ENCODE results near the gene STEAP3. TPM values are rescaled to one million over a fixed set of nuclear protein-coding genes. Genes with fewer than 3 reads are reported as not detected.
A peak's percentile ranks its signal among the peaks of the same experiment; 100 is the strongest.

Gene STEAP3
- total RNA-seq, 1 donor from 2014 or later, result under 0.01 TPM

DNA sequence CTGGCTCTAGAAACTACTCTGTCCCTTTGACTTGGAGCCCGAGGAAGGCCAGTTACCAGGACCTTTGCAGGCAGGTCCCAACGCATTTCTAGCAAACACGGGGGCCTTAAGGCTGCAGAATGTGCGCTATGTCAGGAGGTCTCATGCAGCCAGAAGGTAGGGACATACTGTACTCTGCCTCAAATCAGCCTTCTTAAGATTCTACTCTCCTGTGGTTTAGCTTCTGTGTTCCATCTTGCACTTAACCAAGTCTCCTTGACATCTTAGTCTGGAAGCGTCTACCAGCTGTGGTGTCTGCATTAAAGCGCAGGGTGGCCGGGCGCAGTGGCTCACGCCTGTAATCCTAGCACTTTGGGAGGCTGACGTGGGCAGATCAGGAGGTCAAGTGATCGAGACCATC lies 65.5 kb downstream of the STEAP3 start:
- DNase-seq (ENCODE audit: low spot score in 2 of 2), result no peak

DNA sequence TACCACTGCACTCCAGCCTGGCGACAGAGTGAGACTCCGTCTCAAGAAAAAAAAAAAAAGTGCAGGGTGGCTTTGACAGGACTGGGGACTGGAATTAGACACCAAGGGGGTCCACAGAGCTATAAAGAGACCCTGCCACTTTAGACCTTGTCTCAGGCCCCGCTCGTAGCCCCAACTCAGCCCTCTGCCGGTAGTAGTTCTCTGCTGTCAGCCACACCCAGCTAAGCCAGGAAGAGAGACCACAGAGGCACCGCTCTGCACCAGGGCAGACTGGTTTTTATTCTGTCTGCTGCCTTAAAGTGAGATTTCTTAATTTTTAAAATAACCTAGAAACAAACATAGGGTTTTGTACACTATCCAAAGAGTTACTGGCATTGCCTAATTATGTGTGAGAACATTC lies 66.0 kb downstream of the STEAP3 start:
- FAIRE-seq (no peak), DNase-seq (ENCODE audit: low spot score in 2 of 2) (no peak)

More for the DNA sequence above, 65.5 kb downstream of the STEAP3 start:
- no peak for FAIRE-seq

DNA sequence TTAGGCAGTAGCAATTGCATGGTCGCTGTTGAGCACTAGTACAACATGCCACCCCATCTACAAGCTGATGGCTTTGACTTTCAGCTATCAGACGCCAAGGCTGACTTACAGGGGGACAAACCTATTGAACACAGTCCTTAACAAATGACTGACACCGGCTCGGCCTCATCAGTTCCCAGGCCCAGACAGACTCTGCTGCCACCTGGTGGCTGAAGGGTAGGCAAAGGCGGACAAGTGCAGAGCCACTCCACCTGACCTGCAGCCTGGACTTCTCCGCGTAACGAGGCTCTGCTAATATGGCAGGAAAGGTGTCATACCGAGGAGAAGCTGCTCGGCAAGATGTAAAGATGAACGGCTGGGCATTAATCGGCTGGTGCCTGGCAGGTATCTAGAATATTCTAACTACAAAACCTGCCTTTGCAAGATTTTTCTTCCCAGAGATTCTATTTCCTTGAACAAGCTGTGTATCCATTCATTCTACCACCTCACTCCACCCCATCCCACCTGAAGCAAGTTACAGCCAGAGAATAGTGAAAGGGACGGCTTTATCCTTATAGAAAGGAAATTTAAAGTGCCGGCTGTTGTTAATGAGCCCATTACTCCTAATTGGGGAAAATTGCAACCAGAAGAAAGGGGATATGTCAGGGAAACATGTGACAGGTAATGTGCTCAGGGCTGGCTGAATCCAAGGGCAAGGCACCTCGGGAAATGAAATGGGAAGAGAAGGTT lies 67.4 kb downstream of the STEAP3 start:
- FAIRE-seq (no peak), DNase-seq (ENCODE audit: low spot score in 2 of 2) (peak; percentile 35 to 72)

DNA sequence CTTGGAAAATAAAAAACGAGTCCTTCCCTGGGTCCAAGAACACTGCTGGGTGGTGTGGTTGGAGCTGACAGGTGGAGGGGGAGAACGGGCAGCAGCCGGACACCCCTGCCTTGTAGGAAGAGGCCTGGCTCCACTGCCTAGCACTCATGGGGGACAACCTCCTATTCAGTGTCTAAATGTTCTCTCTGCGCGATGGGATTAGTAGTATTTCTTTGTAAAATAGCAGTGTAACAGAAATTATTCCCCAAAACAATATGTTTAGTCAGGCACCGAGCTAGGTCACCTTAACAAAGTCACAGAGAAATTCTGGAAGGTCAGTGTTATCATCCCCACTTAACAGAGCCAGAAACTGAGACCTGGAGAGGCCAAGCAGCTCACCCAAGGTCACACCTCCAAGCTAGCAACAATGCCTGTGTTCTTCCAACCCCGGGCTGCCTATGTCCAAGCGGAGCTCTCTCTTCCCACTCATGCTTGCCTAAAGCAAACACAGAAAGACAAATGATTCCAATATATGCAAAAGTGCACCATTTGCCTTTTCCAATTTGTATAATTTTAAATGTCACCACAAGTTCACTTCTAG lies 68.0 kb downstream of the STEAP3 start:
- FAIRE-seq, result no peak
- DNase-seq (ENCODE audit: low spot score in 2 of 2), result no peak

DNA sequence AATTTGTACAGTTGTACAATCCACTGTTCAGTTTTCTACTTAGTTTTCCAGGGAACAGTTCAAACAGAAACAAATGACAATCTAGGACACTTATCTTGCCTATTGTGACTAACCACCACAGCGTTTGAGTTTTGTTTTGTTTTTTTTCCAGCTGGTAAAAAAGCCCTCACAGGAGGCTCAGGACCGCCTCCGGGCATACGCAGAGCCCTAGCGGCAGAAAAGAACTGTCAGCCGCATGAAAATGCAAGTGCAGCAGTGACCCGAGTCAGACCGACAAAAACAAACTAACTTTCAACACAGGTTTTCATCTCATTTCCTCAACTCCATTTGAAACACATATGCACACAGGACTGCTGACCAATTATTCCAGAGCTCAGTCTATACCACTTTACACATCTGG lies 68.6 kb downstream of the STEAP3 start:
- FAIRE-seq, result no peak
- no peak for DNase-seq (ENCODE audit: low spot score in 2 of 2)

DNA sequence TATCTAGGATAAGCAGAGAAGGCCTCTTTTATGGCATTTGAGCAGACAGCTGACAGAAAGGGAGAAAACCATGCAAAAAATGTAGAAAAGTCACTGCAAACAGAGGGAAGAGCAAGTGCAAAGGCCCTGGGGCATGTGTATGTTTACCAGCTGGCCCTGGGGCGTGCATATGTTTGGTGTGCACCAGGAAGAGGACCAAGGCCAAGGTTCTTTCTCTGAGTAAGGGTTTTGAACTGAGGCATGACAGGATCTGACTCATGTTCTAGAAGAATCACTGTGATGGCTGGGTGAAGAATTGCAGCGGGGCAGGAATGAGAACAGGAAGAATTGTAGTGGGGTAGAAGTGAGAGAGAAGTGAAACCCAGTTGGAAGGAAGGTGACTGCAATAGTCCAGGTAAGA lies 69.6 kb downstream of the STEAP3 start:
- no peak for DNase-seq (ENCODE audit: low spot score in 2 of 2)
- no peak for FAIRE-seq

DNA sequence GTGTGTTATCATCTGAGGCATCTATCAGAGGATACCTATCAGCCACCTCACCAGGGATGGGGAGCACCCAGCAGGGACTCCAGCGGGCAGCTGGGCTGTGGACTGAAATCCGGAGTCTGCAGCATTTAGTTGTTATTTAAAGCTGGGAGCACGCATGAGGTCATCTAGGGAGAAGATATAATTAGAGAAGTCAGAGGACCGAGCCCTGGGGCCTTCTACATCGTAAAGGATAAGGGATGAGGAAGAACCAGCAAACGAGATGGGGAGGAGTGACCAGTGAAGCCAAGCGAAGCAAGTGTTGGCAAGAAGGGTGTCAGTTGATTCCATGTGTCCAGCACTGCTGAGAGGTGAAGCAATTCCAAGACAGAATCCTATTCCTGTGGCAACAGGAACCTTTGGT lies 70.3 kb downstream of the STEAP3 start:
- DNase-seq (ENCODE audit: low spot score in 2 of 2) (no peak), FAIRE-seq (no peak)

DNA sequence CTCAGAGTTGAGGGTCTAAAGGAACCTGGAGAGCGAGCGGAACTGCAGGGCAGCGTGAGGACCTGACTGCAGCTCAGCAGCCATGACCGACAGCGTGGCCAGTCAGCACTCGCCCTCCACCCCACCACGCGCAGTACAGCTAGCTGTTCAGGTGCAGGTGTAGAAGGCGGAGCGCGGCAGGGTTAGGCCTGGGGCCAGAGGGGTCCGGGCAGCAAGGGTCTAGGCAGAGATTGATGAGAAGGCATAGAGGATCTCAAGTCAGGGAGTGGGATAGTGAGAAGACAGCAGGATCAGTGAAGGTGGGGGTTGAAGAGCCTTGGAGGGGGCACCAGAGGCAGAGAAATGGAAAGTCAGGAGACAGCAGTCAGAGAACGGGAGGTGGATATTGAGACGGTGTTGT lies 71.0 kb downstream of the STEAP3 start:
- no peak for FAIRE-seq
- no peak for DNase-seq (ENCODE audit: low spot score in 2 of 2)

DNA sequence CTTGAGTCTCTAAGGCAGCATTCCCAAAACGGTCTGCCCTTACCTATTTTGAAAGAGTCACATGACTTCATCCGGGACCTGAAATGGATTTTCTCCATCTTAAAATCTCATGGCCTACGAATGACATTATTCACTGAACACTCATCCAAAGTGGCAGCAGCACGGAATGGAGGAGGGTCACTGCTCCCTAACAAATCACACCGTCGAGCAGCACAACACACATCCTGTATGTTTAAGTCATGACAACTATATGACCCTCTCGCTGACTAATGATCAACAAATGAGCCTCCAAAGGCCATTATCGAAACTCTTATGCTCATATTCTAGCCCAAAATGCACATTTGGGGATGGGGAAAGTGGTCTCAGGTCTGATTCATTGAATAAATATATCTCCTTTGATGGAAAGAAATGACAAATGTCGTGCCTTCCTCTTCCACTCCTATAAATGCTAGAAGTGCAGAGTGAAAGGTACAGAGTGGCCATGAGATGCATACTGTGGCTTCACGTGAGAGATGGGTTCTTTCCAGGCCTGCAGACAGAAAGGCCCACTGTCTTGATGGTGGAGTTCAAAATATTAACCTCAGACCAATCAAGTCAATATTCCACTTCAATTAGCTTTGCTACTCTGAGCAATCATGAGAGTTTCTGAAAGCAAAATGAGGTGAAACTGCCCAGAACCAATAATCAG lies 72.2 kb downstream of the STEAP3 start:
- FAIRE-seq (no peak), DNase-seq (ENCODE audit: low spot score in 2 of 2) (no peak)

DNA sequence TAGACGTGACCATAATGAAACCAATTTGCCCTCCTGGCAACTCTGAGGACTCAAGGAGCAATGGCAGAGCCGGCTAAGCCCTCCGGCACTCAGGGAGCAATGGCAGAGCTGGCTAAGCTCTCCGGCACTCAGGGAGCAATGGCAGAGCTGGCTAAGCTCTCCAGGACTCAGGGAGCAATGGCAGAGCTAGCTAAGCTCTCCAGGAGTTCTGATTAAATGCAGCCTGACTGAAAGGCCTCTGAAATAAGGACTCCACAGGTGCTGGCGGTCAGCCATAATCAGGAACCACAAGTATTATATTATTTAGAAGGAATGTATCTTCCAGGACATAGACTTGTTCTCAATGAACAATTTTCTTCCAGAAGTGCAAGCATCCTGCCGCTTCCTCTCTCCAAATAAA lies 77.8 kb downstream of the STEAP3 start:
- no peak for FAIRE-seq

DNA sequence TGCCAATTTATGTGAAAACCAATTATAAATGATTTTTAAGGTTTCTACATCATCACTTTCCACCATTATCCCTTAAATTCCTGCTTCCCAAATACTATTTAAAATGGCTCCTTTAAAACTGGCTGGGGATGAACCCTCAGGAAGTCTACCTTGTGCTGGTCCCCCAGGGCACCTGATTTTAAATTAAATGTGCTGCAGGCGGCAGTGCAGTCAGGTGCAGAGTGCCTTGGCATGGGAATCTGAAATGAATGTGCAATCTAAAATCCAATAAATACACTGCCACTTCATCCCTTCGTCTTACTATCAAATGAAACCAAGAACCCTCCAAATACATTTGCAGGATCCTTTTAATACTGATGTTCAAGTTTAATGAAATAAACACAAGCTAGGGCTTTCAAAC lies 81.2 kb downstream of the STEAP3 start:
- no peak for DNase-seq (ENCODE audit: low spot score in 2 of 2)
- FAIRE-seq, result no peak

More for the DNA sequence above, 77.8 kb downstream of the STEAP3 start:
- DNase-seq (ENCODE audit: low spot score in 2 of 2), result no peak

DNA sequence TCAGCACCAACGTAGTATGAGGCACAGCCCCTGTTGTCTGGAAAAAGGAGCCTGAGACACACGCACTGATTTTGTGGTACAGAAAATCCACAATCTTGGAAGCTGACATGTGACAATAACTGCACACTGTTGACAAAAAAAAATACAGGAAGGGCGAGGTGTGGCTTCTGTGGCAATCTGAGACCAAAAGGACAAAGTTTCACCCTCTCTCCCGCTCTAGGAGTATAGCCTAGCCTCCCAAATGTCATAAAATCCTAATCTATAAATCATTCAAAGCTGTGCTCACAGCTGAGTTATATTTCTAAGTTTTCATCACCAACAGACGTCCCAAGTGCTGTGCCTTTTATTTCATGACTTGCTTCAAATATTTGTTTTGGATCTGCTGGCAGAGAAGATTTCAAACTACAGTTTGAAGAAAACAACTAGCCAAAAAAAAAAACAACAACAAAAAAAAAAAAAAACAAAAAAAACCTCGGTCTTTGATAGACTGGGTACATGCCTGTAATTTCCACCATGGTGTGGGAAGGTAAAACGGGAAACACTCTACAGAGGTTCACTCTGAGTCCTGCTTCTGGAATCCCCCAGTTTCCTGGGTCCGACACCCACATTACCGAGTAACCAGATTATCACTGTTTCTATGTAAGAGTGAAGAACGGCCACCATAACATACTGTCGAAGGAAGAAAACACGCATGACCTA lies 82.0 kb downstream of the STEAP3 start:
- DNase-seq (ENCODE audit: low spot score in 2 of 2) (no peak), FAIRE-seq (no peak)

DNA sequence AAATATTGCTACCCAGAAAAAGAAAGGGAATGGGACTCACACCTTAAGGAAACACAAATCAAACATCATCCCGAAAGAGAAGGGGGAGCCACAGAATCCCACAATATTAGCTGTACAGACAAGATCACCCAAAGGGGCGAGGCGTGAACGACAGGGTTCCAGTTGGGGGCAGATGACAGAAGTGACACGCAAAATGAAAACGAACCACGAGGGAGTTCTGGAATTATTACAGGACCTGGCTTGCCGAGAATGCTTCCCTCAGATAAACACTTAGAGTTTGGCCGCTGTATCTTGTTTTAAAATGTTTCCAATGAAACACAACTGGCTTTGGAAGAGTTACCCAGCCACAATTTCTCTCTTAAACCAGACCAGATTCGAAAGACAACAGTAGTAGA lies 82.6 kb downstream of the STEAP3 start:
- DNase-seq (ENCODE audit: low spot score in 2 of 2) (no peak), FAIRE-seq (no peak)

DNA sequence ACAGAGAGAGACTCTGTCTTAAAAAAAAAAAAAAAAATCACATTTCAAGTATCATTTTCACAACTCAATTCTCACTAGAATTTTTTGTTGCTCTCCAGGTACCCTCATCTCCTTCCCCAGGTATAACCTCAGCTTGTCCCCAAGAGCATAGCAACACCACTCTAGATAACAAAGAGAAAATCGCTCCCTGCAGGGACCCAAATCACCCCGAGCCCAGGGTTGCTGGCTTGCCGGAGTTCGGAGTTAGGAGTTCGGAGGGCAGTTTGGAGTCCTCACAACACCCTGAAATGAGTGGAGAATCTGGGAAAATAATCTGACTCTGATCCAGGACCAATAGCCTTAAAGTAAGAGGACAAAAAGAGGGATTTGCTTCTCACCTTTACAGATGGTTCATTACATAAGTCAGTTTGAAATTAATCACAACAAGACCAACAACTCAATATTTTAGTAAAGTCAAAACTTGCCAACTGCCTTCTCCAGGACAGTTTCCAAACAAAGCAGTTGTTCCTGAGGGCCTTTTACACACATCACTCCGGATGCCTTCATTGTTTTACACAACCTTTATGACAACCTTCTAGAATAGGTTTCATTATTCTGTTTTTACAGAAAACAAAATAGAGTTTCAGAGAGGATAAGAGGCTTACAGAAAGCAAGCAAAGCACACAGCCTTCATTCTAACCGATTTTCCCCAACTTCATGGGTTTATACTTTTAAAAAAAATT lies 83.9 kb downstream of the STEAP3 start:
- DNase-seq (ENCODE audit: low spot score in 2 of 2) (no peak), FAIRE-seq (no peak)

DNA sequence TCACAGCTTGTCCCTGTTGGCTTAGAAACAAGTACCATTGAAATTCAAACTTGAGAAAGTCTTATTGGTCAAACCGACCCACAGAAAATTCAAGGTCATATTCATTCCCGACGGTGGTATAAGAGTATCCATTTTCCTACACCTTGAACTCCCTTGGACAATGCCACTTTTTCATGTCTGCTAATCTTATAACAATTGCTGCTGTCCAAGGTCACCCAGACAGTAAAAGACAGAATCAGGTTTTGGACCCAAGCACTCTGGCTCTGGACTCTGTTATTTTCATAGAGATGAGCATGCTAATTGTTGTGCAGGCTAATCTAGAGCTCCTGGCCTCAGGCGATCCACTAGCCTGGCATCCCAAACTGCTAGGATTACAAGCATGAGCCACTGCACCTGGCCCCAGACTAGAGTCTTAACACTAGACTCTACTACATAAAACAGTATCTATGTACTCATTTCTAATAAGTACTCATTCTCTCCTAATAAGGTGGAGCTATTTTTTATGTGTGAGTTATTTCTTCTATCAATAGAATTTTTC lies 85.2 kb downstream of the STEAP3 start:
- DNase-seq (ENCODE audit: low spot score in 2 of 2), result no peak
- no peak for FAIRE-seq

DNA sequence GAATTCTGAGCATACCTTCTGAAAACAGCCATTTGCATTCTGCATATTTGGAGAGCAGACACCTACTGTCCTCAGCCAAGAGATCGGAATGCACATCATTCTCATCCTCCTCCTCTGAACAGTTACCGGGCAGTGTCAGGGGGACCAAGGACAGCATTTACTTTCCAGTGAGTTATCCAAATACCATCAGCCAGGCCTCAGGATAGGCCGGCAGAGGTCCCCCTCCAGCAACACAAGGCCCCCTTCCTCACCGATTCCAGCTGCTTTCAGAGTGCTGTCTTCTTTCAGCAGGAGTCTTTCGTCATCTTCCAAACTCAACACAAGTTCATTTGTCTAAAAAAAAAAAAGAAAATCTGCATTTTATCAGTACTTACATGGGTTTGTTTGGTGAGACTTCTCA lies 87.7 kb downstream of the STEAP3 start:
- no peak for DNase-seq (ENCODE audit: low spot score in 2 of 2)

DNA sequence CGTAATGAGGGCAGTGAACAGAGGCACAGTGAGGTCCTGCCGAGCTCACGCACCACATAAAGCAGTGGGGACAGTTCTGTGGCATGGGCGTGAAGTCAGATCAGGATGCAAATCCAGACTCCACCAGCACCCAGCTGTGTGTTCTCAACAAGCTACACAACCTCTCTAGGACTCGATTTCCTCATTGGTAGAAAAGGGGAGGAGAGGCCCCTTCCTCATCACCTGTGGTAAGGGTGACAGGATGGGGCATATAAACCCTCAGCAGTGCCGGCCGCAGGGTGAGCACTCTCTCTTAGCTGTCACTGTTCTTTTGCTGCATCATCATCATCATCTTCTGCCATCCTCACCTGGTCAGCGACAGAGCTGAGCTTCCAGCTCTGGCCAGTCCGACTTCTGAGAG lies 88.2 kb downstream of the STEAP3 start:
- FAIRE-seq (no peak), DNase-seq (ENCODE audit: low spot score in 2 of 2) (no peak)

More for the DNA sequence above, 87.7 kb downstream of the STEAP3 start:
- no peak for FAIRE-seq
